DMS153 (cell line): ENCODE data around the gene JUND.
A peak's percentile ranks its signal among the peaks of the same experiment; 100 is the strongest.
"Not testable (repeated sequence)": the region's sequence is repeated elsewhere in the genome, so short reads cannot be mapped to it uniquely, and the experiment has no call there.

Experiments used
- DNase-seq: peaks from one replicate; lab custom pipeline; 2025; lab: John Stamatoyannopoulos, UW

The JUND gene

GRCh38 chr19:18281082-18282020 lies at the start of gene JUND:
JUND (minus strand) TSS chr19:18281622; CDS start chr19:18281484, 138 bp downstream.
- peak; percentile 93 for DNase-seq

GRCh38 chr19:18330868-18331267 lies 49.4 kb upstream of the JUND start:
- no peak for DNase-seq

GRCh38 chr19:18329035-18329376 lies 47.6 kb upstream of the JUND start:
- DNase-seq = no peak

- DNase-seq = peak; percentile 92
These were observed 47.1 kb upstream of the JUND start for GRCh38 chr19:18328340-18329034.

- DNase-seq = no peak
These were observed 45.4 kb upstream of the JUND start for GRCh38 chr19:18326772-18327171.

GRCh38 chr19:18324373-18324731 lies 42.9 kb upstream of the JUND start:
- DNase-seq = not testable (repeated sequence)

- DNase-seq = peak; percentile 99
These were observed 41.5 kb upstream of the JUND start, which contains the start of gene LSM4 for GRCh38 chr19:18322759-18323460. LSM4 (minus strand) TSS chr19:18323076; CDS start chr19:18323020, 56 bp downstream.

- DNase-seq = no peak
These were observed 40.9 kb upstream of the JUND start for GRCh38 chr19:18322318-18322758.

- DNase-seq = no peak
These were observed 40.3 kb upstream of the JUND start for GRCh38 chr19:18321734-18322102.

- DNase-seq = no peak
These were observed 39.7 kb upstream of the JUND start for GRCh38 chr19:18320865-18321733.

GRCh38 chr19:18319591-18320135 lies 38.2 kb upstream of the JUND start:
- no peak for DNase-seq

- no peak for DNase-seq
These were observed 36.8 kb upstream of the JUND start for GRCh38 chr19:18317961-18318800.

- DNase-seq = no peak
These were observed 32.0 kb upstream of the JUND start for GRCh38 chr19:18313398-18313797.

- no peak for DNase-seq
These were observed 30.7 kb upstream of the JUND start for GRCh38 chr19:18312092-18312534.

- DNase-seq = no peak
These were observed 30.2 kb upstream of the JUND start for GRCh38 chr19:18311502-18312091.

GRCh38 chr19:18310966-18311365 lies 29.5 kb upstream of the JUND start:
- no peak for DNase-seq

- DNase-seq = no peak
These were observed 28.9 kb upstream of the JUND start for GRCh38 chr19:18310118-18310909.

GRCh38 chr19:18309525-18310064 lies 28.2 kb upstream of the JUND start:
- DNase-seq = no peak

- DNase-seq = no peak
These were observed 27.5 kb upstream of the JUND start for GRCh38 chr19:18308948-18309325.
